Stomach smooth muscle (tissue), 2 donors: ENCODE results near the gene KCNK1.
"Not testable (repeated sequence)": the region's sequence is repeated elsewhere in the genome, so short reads cannot be mapped to it uniquely, and the experiment has no call there.

Experiments
- H3K27ac ChIP-seq: one replicate; pipeline ENCODE4 v1.7.0; 2013; ENCODE audit warnings: mild to moderate bottlenecking, low read length, inconsistent platforms
- H3K27me3 ChIP-seq, 2 donors: one replicate each; pipeline ENCODE4 v1.7.0; 2013; ENCODE audit warnings: low read length in 2 of 2; ENCODE audit not compliant: insufficient read depth in 2 of 2, control insufficient read depth in 1 of 2
- H3K36me3 ChIP-seq, 2 donors: one replicate each; pipeline ENCODE4 v1.7.0; 2013; ENCODE audit warnings: low read length in 2 of 2; ENCODE audit not compliant: control insufficient read depth in 2 of 2, insufficient read depth in 2 of 2
- H3K4me1 ChIP-seq: one replicate; pipeline ENCODE4 v1.7.0; 2013; ENCODE audit warnings: low read length; ENCODE audit not compliant: control insufficient read depth, insufficient read depth
- H3K4me3 ChIP-seq, 2 donors: one replicate each; pipeline ENCODE4 v1.7.0; 2013; ENCODE audit warnings: low read length in 2 of 2
- H3K9ac ChIP-seq, 2 donors: one replicate each; pipeline ENCODE4 v1.7.0; 2013; ENCODE audit warnings: low read length in 2 of 2, mild to moderate bottlenecking in 1 of 2
- H3K9me3 ChIP-seq, 2 donors: one replicate each; pipeline ENCODE4 v1.7.0; 2013; ENCODE audit warnings: low read length in 2 of 2; ENCODE audit not compliant: control insufficient read depth in 2 of 2
- donor health status: healthy.
- donor health status: Pancreatic carcinoma.

KCNK1 gene

GRCh38 chr1:233667741-233668140 lies 53.8 kb downstream of the KCNK1 start:
- H3K9me3 ChIP-seq, result no peaks in the 10 kb centered on the region
- no peak overlapping the region for H3K4me3 ChIP-seq
- H3K27me3 ChIP-seq, result no peaks in the 10 kb centered on the region
- no peaks in the 10 kb centered on the region for H3K36me3 ChIP-seq
- H3K9ac ChIP-seq, result no peak overlapping the region
- no peak overlapping the region for H3K27ac ChIP-seq
- H3K4me1 ChIP-seq, result no peaks in the 10 kb centered on the region

GRCh38 chr1:233668146-233668724 lies 54.3 kb downstream of the KCNK1 start:
- Histone ChIP-seq H3K4me3 (no peak overlapping the region), H3K4me1 (no peaks in the 10 kb centered on the region), H3K9me3 (no peaks in the 10 kb centered on the region), H3K9ac (no peak overlapping the region), H3K27me3 (no peaks in the 10 kb centered on the region), H3K27ac (no peak overlapping the region), H3K36me3 (no peaks in the 10 kb centered on the region)

GRCh38 chr1:233668725-233669294 lies 54.9 kb downstream of the KCNK1 start:
- no peak overlapping the region for H3K27ac ChIP-seq
- H3K27me3 ChIP-seq, result no peaks in the 10 kb centered on the region
- no peak overlapping the region for H3K9ac ChIP-seq
- no peaks in the 10 kb centered on the region for H3K36me3 ChIP-seq
- no peak overlapping the region for H3K4me3 ChIP-seq
- no peaks in the 10 kb centered on the region for H3K4me1 ChIP-seq
- no peaks in the 10 kb centered on the region for H3K9me3 ChIP-seq

GRCh38 chr1:233670363-233670762 lies 56.5 kb downstream of the KCNK1 start:
- not testable (repeated sequence) for H3K27ac ChIP-seq, H3K4me1 ChIP-seq, H3K27me3 ChIP-seq, H3K36me3 ChIP-seq, H3K4me3 ChIP-seq, H3K9me3 ChIP-seq, H3K9ac ChIP-seq

- Histone ChIP-seq H3K4me1 (no peaks in the 10 kb centered on the region), H3K9ac (no peak overlapping the region), H3K36me3 (no peaks in the 10 kb centered on the region), H3K4me3 (no peak overlapping the region), H3K27me3 (no peaks in the 10 kb centered on the region), H3K9me3 (no peaks in the 10 kb centered on the region), H3K27ac (no peak overlapping the region)
Measured at GRCh38 chr1:233671286-233671685, 57.4 kb downstream of the KCNK1 start.

GRCh38 chr1:233672732-233673131 lies 58.8 kb downstream of the KCNK1 start:
- H3K27ac ChIP-seq, result no peak overlapping the region
- H3K27me3 ChIP-seq, result no peaks in the 10 kb centered on the region
- no peak overlapping the region for H3K4me3 ChIP-seq
- no peaks in the 10 kb centered on the region for H3K36me3 ChIP-seq
- H3K9me3 ChIP-seq, result no peaks in the 10 kb centered on the region
- H3K4me1 ChIP-seq, result no peaks in the 10 kb centered on the region
- no peak overlapping the region for H3K9ac ChIP-seq

GRCh38 chr1:233673261-233673946 lies 59.5 kb downstream of the KCNK1 start:
- H3K9me3 ChIP-seq, result no peaks in the 10 kb centered on the region
- H3K36me3 ChIP-seq, result no peaks in the 10 kb centered on the region
- no peak overlapping the region for H3K4me3 ChIP-seq
- H3K9ac ChIP-seq, result no peak overlapping the region
- no peak overlapping the region for H3K27ac ChIP-seq
- no peaks in the 10 kb centered on the region for H3K4me1 ChIP-seq
- H3K27me3 ChIP-seq, result no peaks in the 10 kb centered on the region

GRCh38 chr1:233673947-233674431 lies 60.1 kb downstream of the KCNK1 start:
- Histone ChIP-seq H3K36me3 (no peaks in the 10 kb centered on the region), H3K27ac (no peak overlapping the region), H3K9ac (no peak overlapping the region), H3K27me3 (no peaks in the 10 kb centered on the region), H3K4me3 (no peak overlapping the region), H3K9me3 (no peaks in the 10 kb centered on the region), H3K4me1 (no peaks in the 10 kb centered on the region)

GRCh38 chr1:233675446-233675845 lies 61.5 kb downstream of the KCNK1 start:
- Histone ChIP-seq H3K9ac (no peak overlapping the region), H3K27me3 (no peaks in the 10 kb centered on the region), H3K36me3 (no peaks in the 10 kb centered on the region), H3K27ac (no peak overlapping the region), H3K9me3 (no peaks in the 10 kb centered on the region), H3K4me3 (no peak overlapping the region), H3K4me1 (no peaks in the 10 kb centered on the region)

GRCh38 chr1:233675893-233676292 lies 62.0 kb downstream of the KCNK1 start:
- Histone ChIP-seq H3K27ac (no peak overlapping the region), H3K4me1 (no peaks in the 10 kb centered on the region), H3K9me3 (no peaks in the 10 kb centered on the region), H3K9ac (no peak overlapping the region), H3K27me3 (no peaks in the 10 kb centered on the region), H3K4me3 (no peak overlapping the region), H3K36me3 (no peaks in the 10 kb centered on the region)
